ENCODE results near the gene GPR173.
A peak's percentile ranks its signal among the peaks of the same experiment; 100 is the strongest.

The GPR173 gene

DNA sequence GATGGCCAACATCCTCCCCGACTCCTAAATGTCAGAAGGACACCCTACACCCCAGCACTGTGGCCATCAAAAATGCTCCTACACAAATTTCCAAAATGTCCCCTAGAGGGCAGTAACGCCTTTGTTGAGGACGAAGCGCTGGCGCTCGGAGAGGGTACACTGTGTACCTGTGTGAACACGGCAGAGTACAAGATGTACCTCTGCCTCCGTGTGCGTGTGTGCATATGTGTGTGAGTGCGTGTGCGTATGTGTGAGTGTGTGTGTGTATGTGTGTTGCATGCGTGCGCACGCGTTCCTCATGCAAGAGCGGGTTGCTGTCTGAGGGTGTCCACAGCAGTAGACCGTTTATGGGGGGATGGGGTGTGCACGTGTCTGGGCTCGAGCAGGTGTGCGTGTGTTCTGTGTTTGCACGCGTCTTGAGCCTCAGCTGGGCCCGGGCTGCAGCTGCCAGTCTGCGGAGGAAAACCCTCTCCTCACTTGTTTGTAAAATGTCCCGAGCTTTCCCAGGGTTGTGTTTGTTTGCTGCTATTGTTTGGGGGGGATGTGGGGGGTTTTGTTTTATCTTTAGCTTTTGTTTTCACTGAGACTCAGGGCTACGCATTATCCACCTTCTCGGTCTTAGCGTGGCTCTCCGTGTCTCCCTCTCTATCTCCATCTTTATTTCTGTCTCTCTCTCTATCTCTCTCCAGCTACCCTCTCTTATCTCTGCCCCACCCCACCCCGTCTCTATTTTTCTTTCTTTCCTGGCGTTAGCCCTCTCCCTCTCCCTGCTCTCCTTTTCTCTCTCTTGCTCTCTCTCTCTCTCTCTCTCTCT, 23.2 kb downstream of the GPR173 start:
- DNase-seq, result peak; percentile 56

DNA sequence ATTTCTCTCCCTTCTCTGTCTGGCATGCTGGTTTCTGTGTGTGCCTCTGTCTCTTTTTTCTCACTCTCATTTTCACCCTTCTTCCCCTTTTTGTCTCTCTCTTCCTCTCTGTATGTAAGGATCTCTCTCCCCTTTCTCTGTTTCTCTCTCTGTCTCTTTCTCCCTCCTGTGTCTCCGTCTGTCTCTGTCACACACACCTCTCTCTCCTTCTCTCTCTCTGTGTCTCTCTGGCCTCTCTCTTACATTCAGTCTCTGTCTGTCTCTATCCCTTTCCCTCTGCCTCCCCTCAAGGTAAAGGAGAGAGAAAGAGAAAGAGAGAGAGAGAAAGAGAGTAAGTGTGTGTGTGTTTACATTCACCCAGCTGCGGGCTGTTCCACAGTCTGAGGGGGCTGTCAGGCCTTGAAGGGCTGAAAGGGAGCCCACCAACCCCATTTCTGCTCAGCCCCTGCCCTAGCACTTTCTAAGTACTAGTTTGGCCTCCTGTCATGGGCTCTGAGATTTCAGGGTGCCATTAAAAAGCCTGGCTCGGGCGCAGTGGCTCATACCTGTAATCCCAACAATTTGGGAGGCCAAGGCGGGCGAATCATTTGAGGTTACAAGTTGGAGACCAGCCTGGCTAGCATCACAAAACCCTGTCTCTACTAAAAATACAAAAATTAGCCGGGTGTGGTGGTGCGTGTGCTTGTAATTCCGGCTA, 24.0 kb downstream of the GPR173 start:
- DNase-seq, result no peak

DNA sequence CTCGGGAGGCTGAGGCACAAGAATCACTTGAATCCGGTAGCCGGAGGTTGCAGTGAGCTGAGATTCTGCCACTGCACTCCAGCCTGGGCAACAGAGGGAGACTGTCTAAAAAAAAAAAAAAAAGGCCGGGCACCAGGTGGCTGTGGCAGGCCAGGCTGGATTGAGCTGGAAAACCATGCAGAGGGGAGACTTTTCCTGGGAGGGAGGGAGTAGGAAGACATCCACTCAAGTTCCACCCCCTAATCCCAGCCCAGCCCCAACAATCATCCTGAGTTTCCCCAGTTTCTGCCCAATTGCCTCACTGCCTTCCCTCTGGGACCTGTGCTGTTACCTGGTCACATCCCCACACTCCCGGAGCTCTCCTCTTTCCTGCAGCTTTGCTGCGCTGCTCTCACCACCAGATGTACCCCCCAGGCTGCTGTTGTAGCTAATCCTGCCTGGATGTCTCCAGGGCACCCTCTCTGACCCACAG, 24.6 kb downstream of the GPR173 start:
- no peak for DNase-seq

DNA sequence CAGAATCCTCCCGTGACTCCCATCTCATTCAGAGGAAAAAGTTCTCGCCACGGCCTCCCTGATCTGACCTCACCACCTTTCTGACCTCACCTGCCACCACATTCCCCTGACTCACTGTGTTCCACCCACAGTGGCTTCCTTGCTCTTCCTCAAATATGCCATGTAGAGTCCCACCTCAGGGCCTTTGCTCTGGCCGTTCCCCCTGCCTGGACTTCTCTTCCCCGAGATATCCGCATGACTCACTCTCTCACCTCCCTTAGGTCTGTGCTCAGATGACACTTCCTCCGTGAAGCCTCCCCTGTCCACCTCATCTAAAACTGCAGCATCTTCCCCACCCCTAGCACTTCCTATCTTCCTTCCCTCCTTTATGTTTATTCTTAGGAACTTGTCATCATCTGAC, 26.4 kb downstream of the GPR173 start:
- DNase-seq, result no peak

DNA sequence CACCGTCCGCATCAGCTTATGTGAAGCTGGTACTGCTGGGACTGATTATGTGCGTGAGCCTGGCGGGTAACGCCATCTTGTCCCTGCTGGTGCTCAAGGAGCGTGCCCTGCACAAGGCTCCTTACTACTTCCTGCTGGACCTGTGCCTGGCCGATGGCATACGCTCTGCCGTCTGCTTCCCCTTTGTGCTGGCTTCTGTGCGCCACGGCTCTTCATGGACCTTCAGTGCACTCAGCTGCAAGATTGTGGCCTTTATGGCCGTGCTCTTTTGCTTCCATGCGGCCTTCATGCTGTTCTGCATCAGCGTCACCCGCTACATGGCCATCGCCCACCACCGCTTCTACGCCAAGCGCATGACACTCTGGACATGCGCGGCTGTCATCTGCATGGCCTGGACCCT, 28.1 kb downstream of the GPR173 start:
- DNase-seq, result no peak

DNA sequence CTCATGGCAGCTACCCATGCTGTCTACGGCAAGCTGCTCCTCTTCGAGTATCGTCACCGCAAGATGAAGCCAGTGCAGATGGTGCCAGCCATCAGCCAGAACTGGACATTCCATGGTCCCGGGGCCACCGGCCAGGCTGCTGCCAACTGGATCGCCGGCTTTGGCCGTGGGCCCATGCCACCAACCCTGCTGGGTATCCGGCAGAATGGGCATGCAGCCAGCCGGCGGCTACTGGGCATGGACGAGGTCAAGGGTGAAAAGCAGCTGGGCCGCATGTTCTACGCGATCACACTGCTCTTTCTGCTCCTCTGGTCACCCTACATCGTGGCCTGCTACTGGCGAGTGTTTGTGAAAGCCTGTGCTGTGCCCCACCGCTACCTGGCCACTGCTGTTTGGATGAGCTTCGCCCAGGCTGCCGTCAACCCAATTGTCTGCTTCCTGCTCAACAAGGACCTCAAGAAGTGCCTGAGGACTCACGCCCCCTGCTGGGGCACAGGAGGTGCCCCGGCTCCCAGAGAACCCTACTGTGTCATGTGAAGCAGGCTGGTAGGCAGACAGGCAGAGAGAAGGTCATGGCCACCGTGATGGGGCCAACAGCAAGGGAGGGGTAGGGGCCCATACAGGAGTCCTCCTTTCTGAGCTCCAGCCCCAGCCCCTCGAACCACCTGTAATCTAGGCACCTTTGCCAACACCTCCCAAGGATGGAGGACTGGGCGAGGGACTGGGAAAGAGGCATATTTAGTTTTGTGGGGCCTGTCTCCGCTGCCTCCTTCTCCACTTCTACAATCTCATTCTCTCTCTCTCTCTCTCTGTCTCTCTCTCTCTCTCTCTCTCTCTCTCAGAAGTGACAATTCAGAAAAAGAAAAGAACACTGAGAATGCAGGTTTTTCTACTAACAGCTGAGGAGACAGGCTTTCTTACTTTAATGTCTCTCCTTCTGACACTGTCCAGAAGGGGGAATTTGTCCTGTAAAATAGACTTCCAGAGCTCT, 28.9 kb downstream of the GPR173 start:
- DNase-seq, result no peak

DNA sequence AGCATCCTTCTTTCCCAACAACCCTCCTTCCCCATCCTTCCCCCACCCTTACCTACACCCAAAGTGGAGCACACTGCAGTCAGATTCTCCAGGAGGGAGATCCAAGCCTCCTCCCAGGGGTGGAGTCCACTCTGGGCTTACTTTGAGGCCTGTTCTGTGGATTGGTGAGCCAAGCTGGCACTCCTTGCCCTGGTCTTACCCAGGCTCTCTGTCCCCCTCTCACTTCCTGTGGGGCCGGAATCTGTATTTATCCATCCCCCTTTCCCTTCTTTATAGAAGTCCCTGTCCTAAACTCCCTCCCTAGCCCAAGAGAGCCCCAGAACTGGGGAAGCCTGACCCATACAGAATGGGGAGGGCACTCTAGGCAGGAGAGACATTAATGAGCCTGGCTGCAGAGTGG, 30.4 kb downstream of the GPR173 start:
- DNase-seq, result no peak

DNA sequence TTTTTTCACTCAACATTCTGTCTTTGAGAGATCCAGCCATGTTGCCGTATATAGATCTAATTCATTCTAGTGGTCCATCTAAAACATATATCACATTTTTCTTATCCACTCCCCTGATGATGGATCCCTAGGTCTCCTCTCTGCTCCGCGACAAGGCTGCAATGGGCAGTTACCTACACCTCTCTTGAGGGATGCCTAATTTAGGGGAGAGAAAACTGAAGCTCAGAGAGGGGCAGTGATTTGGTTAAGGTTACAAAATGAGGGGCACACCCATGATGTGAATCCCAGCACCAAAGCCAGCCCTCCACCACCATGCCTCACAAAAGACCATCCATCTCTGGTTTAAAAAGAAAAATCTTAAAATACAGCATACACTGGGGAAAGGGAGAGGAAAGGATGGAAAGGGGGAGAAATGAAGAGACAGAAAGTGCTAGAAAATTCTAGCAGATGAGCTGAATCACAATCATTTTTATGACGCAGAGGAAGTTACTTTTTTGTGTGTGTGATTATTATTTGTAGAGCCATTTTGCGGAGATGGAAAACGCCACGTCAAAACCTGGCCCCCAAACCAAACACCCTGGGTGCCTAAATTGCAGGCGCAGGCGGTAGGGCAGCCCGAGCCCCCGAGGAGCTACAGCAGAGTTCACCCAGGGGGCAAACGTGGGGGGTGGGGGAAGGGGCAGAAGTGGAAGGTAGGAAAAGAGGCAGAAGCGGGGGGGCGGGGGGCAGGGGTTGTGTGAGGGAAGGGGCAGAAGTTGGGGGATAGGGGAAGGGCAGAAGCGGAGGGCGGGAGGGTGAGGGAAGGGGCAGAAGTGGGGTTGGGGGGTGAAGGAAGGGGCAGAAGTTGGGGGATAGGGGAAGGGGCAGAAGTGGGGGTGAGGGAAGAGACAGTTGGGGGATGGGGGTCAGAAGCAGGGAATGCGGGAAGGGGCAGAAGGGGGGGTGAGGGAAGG, 32.3 kb downstream of the GPR173 start:
- peak; percentile 34 for DNase-seq

DNA sequence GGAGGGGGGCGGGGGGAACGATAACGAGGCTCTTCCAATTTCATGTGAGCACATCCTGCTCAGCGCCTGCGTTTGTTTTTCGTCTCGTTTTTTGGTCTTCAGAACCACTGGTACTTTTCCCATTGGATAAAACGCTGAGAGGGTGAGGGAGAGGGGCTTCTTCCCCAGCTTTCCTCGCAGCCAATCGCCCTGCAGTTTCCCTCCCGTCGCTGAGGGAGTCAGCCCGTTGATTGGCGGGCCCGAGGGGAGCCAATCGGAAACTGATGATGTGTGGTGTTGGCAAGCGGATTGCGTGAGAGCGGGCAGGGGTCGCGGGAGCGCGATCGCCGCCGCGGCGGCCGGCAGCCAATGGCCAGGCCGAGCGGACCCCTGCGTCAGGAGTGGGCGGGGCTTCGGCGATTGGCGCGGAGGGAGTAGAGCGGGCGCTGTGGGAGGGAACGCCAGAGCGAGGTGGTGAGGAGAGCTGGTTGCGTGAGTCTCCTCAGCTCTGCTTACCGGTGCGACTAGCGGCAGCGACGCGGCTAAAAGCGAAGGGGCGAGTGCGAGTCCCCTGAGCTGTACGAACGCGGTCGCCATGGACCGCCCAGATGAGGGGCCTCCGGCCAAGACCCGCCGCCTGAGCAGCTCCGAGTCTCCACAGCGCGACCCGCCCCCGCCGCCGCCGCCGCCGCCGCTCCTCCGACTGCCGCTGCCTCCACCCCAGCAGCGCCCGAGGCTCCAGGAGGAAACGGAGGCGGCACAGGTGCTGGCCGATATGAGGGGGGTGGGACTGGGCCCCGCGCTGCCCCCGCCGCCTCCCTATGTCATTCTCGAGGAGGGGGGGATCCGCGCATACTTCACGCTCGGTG, 33.6 kb downstream of the GPR173 start, which contains the start of gene TSPYL2:
TSS of gene TSPYL2 (plus strand) at position 443 of the 848 bp plus-strand sequence. CDS start at position 575, 132 bp downstream.
- peak; percentile 98 for DNase-seq

DNA sequence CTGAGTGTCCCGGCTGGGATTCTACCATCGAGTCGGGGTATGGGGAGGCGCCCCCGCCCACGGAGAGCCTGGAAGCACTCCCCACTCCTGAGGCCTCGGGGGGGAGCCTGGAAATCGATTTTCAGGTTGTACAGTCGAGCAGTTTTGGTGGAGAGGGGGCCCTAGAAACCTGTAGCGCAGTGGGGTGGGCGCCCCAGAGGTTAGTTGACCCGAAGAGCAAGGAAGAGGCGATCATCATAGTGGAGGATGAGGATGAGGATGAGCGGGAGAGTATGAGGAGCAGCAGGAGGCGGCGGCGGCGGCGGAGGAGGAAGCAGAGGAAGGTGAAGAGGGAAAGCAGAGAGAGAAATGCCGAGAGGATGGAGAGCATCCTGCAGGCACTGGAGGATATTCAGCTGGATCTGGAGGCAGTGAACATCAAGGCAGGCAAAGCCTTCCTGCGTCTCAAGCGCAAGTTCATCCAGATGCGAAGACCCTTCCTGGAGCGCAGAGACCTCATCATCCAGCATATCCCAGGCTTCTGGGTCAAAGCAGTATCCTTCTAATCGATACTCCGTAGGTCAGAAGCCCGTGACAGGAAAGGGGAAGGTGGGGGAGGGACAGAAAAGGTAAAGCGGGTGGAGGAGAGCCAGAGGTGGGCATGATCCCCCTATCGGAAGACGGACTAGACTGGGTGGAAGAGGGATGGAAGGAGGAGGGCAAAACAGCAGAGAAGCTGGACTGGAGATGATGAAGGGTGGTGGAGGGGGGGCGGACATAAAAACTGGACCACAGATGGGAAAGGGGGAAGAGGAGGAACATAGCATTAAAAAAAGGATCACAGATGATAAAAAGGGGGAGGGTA, 34.4 kb downstream of the GPR173 start:
- DNase-seq, result no peak

DNA sequence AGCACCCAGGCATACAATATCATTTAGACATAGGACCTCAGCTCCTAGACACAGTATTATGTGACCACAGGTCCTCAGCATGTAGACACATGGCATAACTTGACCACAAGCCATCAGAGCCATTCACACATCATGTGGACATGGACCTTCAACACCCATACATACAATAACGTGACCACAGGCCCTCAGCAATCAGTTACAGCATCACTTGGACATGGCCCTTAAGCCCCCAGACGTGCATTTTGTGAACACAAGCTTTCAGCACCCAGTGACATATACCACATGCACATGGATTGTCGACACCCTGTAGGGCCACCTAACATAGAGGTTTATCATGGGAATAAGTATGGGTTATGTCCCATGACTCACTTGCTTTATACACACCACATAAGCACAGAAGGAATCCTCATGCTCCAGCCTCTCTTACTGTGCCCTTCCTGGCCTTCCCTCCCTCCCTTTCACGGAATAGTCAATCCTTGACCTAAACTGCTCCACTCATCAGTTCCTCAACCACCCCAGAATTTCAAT, 35.5 kb downstream of the GPR173 start:
- no peak for DNase-seq

DNA sequence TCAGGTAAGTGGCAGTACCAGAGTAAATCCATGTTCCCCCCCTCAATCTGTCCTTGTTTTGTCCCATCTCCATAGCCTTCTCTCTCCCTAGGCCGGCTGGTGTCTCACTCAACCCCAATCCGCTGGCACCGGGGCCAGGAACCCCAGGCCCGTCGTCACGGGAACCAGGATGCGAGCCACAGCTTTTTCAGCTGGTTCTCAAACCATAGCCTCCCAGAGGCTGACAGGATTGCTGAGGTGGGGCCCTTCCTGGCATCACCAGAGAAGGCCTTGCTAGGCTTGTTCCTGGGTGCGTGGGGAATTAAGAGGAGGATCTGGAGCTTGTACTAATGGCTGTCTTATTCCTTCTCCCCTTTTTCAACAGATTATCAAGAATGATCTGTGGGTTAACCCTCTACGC, 36.3 kb downstream of the GPR173 start:
- no peak for DNase-seq

DNA sequence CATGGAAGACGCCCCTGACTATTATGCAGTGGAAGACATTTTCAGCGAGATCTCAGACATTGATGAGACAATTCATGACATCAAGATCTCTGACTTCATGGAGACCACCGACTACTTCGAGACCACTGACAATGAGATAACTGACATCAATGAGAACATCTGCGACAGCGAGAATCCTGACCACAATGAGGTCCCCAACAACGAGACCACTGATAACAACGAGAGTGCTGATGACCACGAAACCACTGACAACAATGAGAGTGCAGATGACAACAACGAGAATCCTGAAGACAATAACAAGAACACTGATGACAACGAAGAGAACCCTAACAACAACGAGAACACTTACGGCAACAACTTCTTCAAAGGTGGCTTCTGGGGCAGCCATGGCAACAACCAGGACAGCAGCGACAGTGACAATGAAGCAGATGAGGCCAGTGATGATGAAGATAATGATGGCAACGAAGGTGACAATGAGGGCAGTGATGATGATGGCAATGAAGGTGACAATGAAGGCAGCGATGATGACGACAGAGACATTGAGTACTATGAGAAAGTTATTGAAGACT, 37.2 kb downstream of the GPR173 start:
- no peak for DNase-seq

DNA sequence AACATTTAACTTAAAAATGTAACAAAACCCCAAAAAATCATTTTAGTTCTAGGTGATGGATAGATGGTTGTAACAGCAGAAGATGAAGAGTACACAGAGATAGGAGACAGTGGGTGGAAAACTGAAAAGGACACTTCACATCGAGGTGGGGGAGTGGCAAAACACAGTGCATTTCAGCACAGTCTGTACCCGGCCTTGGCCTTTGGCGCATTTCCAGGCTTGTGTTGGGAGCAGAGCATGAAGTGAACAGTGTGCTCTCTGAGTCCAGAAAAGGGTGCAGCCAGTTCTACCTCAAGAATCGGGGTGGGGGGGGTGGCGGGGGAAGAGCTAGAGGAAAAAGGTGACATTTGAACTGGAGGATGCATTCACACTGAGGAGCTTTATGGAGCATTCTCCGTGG, 37.9 kb downstream of the GPR173 start:
- DNase-seq, result no peak

DNA sequence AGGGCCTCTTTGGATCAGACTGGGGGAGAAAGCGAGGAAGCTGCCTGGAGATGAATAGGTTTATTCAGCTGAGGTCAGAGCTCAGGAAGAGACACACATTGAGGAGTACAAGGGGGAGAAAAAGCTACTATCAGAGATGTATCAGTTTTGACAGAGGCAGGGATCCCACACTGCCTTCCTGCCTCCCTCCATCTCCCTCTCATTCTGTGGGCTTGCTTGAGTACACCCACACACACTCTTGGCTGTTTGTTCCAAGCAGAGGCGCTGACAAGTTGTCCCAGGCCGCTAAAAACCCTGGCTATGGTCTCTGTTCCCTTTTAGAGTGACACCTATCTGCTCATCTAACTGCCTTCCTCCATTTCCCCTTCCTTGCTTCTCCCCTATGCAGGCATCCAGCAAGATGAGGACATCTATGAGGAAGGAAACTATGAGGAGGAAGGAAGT, 38.8 kb downstream of the GPR173 start:
- no peak for DNase-seq

DNA sequence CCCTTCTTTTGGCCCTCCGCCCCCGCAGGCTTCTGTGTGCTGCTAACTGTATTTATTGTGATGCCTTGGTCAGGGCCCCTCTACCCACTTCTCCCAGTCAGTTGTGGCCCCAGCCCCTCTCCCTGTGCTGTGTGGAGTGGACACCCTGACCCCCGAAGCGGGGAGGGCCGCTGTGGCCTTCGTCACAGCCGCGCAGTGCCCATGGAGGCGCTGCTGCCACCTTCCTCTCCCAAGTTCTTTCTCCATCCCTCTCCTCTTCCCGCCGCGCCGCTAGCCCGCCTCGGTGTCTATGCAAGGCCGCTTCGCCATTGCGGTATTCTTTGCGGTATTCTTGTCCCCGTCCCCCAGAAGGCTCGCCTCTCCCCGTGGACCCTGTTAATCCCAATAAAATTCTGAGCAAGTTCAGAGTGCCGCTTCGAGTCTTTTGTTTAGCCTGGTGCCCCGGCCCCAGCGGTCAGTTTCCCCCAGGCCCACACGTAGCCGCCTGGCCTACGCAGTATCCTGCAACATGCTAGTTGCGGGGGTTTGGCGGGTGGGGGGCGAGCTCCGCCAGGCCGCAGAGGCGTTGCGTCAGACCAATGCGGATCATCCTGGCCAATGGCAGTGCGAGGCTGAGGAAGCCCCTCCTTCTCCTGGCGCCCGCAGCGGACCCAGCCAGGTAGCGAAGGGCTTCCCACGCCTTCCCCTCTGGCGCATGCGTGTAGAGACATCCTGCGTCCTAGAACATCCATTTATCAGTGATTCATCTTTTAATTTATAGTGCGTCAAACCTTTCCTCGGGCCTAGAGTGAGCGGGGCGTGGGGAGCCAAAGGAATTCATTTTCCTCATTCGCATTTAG, 39.8 kb downstream of the GPR173 start:
- peak; percentile 84 for DNase-seq

DNA sequence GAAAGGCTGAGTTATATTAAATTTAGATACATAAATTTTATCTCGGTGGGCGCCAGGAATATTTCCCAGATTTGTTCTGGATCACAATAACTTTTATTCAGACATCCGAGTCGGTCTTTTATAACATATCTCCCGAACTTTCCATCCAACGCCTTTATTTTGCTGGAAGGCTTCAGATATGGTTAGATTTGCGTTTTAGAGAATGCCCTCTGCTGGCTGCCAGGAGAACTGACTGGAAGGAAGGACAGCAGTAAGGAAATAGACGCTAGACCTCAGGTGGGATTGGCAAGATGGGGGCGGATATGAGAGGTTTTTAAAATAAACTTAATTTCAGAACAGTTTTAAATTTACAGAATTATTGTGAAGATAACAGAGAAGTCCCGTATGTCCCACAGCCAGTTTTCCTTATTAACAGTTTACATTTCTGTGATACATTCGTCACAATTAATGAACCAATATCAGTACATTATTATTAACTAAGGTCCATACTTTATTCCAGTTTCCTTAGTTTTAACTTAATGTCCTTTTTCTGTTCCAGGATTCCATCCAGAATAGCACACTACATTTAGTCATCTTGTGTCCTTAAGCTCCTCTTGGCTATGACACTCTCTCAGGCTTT, 40.7 kb downstream of the GPR173 start:
- DNase-seq, result peak; percentile 60

DNA sequence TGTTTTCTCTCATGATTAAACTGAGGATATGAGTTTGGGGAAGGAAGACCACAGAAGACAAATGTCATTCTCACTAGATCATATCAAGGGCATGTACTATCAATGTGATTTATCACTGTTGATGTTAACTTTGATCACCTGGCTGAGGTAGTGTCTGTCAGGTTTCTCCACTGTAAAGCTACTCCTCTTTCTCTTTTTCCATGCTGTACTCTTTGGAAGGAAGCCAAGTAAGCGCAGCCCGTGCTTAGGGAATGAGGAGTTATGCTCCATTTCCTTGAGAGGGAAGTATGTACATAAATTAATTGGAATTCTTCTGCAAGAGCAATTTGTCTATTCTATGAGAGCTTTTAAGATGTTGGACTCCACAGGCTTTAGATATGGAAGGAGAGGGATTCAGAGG, 41.3 kb downstream of the GPR173 start:
- DNase-seq, result no peak
